ENCODE data around the gene KIF24.

DNA sequence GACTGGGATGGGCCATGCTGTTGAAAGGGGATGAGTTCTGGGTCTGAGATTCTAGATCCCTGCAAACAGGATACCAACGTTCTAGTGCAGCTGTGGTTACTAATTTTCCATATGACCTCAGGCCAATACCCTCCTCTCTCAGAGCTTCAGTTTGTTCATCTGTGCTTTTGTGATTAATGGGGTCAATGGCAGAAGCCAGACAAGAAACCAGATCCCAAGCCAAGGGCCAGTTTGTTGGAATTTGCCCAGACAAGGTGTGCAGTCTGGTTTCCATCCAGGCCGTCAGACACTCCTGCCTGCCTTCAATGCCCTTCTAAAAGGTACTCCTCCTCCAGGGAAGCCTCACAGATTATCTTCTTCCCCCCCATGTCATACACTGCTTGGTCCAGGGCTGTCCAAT lies 36.2 kb upstream of the KIF24 start:
- TF ChIP-seq, protein P1, sequence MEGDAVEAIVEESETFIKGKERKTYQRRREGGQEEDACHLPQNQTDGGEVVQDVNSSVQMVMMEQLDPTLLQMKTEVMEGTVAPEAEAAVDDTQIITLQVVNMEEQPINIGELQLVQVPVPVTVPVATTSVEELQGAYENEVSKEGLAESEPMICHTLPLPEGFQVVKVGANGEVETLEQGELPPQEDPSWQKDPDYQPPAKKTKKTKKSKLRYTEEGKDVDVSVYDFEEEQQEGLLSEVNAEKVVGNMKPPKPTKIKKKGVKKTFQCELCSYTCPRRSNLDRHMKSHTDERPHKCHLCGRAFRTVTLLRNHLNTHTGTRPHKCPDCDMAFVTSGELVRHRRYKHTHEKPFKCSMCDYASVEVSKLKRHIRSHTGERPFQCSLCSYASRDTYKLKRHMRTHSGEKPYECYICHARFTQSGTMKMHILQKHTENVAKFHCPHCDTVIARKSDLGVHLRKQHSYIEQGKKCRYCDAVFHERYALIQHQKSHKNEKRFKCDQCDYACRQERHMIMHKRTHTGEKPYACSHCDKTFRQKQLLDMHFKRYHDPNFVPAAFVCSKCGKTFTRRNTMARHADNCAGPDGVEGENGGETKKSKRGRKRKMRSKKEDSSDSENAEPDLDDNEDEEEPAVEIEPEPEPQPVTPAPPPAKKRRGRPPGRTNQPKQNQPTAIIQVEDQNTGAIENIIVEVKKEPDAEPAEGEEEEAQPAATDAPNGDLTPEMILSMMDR (IDR thresholded peaks at IDR 0.05), result no peak
- TF ChIP-seq GABPA (IDR thresholded peaks at IDR 0.05; ENCODE audit: low read depth) (no peak), EZH2phosphoT487 (IDR thresholded peaks at IDR 0.05; ENCODE audit: borderline replicate concordance, low read depth) (no peak), NFIC (IDR thresholded peaks at IDR 0.05; ENCODE audit: borderline replicate concordance) (no peak), ELF1 (IDR thresholded peaks at IDR 0.05) (no peak), NRF1 (IDR thresholded peaks at IDR 0.05; ENCODE audit: low read depth, low read length) (no peak), YY1 (IDR thresholded peaks at IDR 0.05; ENCODE audit: low read depth) (no peak), EP300 (IDR thresholded peaks at IDR 0.05; ENCODE audit: borderline replicate concordance in 1 of 2, low read depth in 1 of 2, low read length in 1 of 2) (no peak), JUND (IDR thresholded peaks at IDR 0.05) (no peak), RCOR1 (IDR thresholded peaks at IDR 0.05; ENCODE audit: low read length) (no peak), MAX (IDR thresholded peaks at IDR 0.05; ENCODE audit: low read depth) (no peak)
- TF ChIP-seq, protein P2, sequence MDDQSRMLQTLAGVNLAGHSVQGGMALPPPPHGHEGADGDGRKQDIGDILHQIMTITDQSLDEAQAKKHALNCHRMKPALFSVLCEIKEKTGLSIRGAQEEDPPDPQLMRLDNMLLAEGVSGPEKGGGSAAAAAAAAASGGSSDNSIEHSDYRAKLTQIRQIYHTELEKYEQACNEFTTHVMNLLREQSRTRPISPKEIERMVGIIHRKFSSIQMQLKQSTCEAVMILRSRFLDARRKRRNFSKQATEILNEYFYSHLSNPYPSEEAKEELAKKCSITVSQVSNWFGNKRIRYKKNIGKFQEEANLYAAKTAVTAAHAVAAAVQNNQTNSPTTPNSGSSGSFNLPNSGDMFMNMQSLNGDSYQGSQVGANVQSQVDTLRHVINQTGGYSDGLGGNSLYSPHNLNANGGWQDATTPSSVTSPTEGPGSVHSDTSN (IDR thresholded peaks at IDR 0.05), result no peak
- TF ChIP-seq, protein P3, sequence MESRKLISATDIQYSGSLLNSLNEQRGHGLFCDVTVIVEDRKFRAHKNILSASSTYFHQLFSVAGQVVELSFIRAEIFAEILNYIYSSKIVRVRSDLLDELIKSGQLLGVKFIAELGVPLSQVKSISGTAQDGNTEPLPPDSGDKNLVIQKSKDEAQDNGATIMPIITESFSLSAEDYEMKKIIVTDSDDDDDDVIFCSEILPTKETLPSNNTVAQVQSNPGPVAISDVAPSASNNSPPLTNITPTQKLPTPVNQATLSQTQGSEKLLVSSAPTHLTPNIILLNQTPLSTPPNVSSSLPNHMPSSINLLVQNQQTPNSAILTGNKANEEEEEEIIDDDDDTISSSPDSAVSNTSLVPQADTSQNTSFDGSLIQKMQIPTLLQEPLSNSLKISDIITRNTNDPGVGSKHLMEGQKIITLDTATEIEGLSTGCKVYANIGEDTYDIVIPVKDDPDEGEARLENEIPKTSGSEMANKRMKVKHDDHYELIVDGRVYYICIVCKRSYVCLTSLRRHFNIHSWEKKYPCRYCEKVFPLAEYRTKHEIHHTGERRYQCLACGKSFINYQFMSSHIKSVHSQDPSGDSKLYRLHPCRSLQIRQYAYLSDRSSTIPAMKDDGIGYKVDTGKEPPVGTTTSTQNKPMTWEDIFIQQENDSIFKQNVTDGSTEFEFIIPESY (IDR thresholded peaks at IDR 0.05; ENCODE audit: borderline replicate concordance, low read depth), result no peak
